CD4-positive, CD25-positive, alpha-beta regulatory T cell (primary cell): ENCODE data around the gene NPFFR1. TPM values are rescaled to one million over a fixed set of nuclear protein-coding genes. Genes with fewer than 3 reads are reported as not detected.

Experiments used
- ATAC-seq, 2 donors: fragments of 150-1000 bp; cut with Tn5 transposase; one replicate each; pipeline ENCODE4 v1.10.0; 2021; ENCODE audit warnings: low read depth in 2 of 2, moderate number of reproducible peaks in 2 of 2, moderate library complexity in 1 of 2
- DNase-seq, 3 donors: peaks; one replicate each; pipeline versions ENCODE4 v3.0.0 to v3.0.0-alpha.2; 2012 to 2022; ENCODE audit warnings: mixed read lengths in 1 of 3
- H3K27ac ChIP-seq: one replicate; pipeline ENCODE4 v1.7.0; 2013; ENCODE audit warnings: mild to moderate bottlenecking, low read length; ENCODE audit not compliant: insufficient read depth, poor library complexity, severe bottlenecking
- H3K27me3 ChIP-seq: one replicate; pipeline ENCODE4 v1.7.0; 2013; ENCODE audit warnings: low read length; ENCODE audit not compliant: control insufficient read depth, insufficient read depth
- H3K36me3 ChIP-seq: one replicate; pipeline ENCODE4 v1.7.0; 2013; ENCODE audit warnings: mild to moderate bottlenecking, low read length, moderate library complexity; ENCODE audit not compliant: control insufficient read depth, insufficient read depth
- H3K4me1 ChIP-seq: 2 replicates; pipeline ENCODE4 v1.7.0; 2013; ENCODE audit warnings: mild to moderate bottlenecking, low read length; ENCODE audit not compliant: insufficient read depth, control insufficient read depth, poor library complexity, severe bottlenecking
- H3K4me3 ChIP-seq: one replicate; pipeline ENCODE4 v1.7.0; 2013; ENCODE audit warnings: low read depth, mild to moderate bottlenecking, low read length, moderate library complexity
- H3K9me3 ChIP-seq, 2 experiments: 1 replicate in 1 of 2; 2 replicates in 1 of 2; pipeline ENCODE4 v1.7.0; 2013; ENCODE audit warnings: low read length in 2 of 2, mild to moderate bottlenecking in 1 of 2, moderate library complexity in 1 of 2; ENCODE audit not compliant: control insufficient read depth in 2 of 2
- H3K27ac Mint-ChIP-seq, 3 donors: one replicate each; pipeline ENCODE4 v1.8.0; 2020 to 2022; ENCODE audit warnings: mild to moderate bottlenecking in 3 of 3, mixed read lengths in 3 of 3, moderate library complexity in 2 of 3
- H3K27me3 Mint-ChIP-seq: one replicate; pipeline ENCODE4 v1.8.0; 2022; ENCODE audit warnings: mild to moderate bottlenecking, mixed read lengths
- H3K36me3 Mint-ChIP-seq: one replicate; pipeline ENCODE4 v1.8.0; 2020; ENCODE audit warnings: mixed read lengths
- H3K4me1 Mint-ChIP-seq, 4 donors: one replicate each; pipeline ENCODE4 v1.8.0; 2020 to 2022; ENCODE audit warnings: mixed read lengths in 4 of 4, mild to moderate bottlenecking in 1 of 4
- H3K4me3 Mint-ChIP-seq, 4 donors: one replicate each; pipeline ENCODE4 v1.8.0; 2020 to 2022; ENCODE audit warnings: mild to moderate bottlenecking in 4 of 4, mixed read lengths in 4 of 4, moderate library complexity in 3 of 4
- H3K9me3 Mint-ChIP-seq, 7 donors: one replicate each; pipeline ENCODE4 v1.8.0; 2020 to 2022; ENCODE audit warnings: mixed read lengths in 7 of 7, mild to moderate bottlenecking in 3 of 7, moderate library complexity in 2 of 7
- polyA plus RNA-seq, 4 donors: library from polyadenylated mRNA; unstranded; fragments of 300-500 nt; fragmentation: Illumina TruSeq; gene quantifications; one replicate each; pipeline ENCODE4 v1.2.3, GENCODE V29; 2021
- total RNA-seq: library from RNA; stranded (reverse); gene quantifications from one replicate; pipeline ENCODE4 v1.2.3, GENCODE V29; 2022

Gene NPFFR1
- total and polyA plus RNA-seq, 5 donors from 2014 or later, result not detected

- no peak overlapping the region for H3K4me3 ChIP-seq
- peaks cover 0 to 17% (median 7%) of the 10 kb centered on the region in 4 donors for H3K4me1 Mint-ChIP-seq
- ATAC-seq (no peak), DNase-seq (no peak)
- no peaks in the 10 kb centered on the region for H3K27me3 ChIP-seq
- peaks cover 11% of the 10 kb centered on the region for H3K4me1 ChIP-seq
- H3K36me3 ChIP-seq, result no peaks in the 10 kb centered on the region
- H3K9me3 ChIP-seq, result no peaks in the 10 kb centered on the region
- H3K4me3 Mint-ChIP-seq, result no peak overlapping the region
- no peak overlapping the region for H3K27ac ChIP-seq
- peak overlapping the region in 1 of 3 donors; percentile 25 for H3K27ac Mint-ChIP-seq
- no peaks in the 10 kb centered on the region for H3K27me3 Mint-ChIP-seq
- H3K36me3 Mint-ChIP-seq, result no peaks in the 10 kb centered on the region
- no peaks in the 10 kb centered on the region for H3K9me3 Mint-ChIP-seq
Measured at GRCh38 chr10:70319824-70320223, 36.0 kb upstream of the NPFFR1 start.

GRCh38 chr10:70319183-70319582 lies 35.4 kb upstream of the NPFFR1 start:
- Mint-ChIP-seq H3K36me3 (no peaks in the 10 kb centered on the region), H3K27me3 (no peaks in the 10 kb centered on the region), H3K4me3 (no peak overlapping the region), H3K9me3 (peaks cover 0 to under 1% (median 0%) of the 10 kb centered on the region in 7 donors), H3K27ac (peak overlapping the region in 1 of 3 donors; percentile 25), H3K4me1 (peaks cover 0 to 12% (median 7%) of the 10 kb centered on the region in 4 donors)
- Histone ChIP-seq H3K4me1 (peaks cover 6% of the 10 kb centered on the region), H3K27me3 (no peaks in the 10 kb centered on the region), H3K4me3 (no peak overlapping the region), H3K9me3 (no peaks in the 10 kb centered on the region), H3K27ac (no peak overlapping the region), H3K36me3 (no peaks in the 10 kb centered on the region)
- ATAC-seq (no peak), DNase-seq (no peak)

- Histone ChIP-seq H3K4me3 (no peak overlapping the region), H3K27me3 (no peaks in the 10 kb centered on the region), H3K36me3 (no peaks in the 10 kb centered on the region), H3K9me3 (no peaks in the 10 kb centered on the region), H3K27ac (no peak overlapping the region), H3K4me1 (peaks cover under 1% of the 10 kb centered on the region)
- ATAC-seq (no peak), DNase-seq (no peak)
- Mint-ChIP-seq H3K4me1 (peaks cover 0 to 8% (median 2%) of the 10 kb centered on the region in 4 donors), H3K4me3 (no peak overlapping the region), H3K27me3 (no peaks in the 10 kb centered on the region), H3K27ac (no peak overlapping the region), H3K9me3 (peaks cover 0 to 3% (median 0%) of the 10 kb centered on the region in 7 donors), H3K36me3 (no peaks in the 10 kb centered on the region)
Measured at GRCh38 chr10:70317943-70318318, 34.1 kb upstream of the NPFFR1 start.

- no peaks in the 10 kb centered on the region for H3K27me3 Mint-ChIP-seq
- no peak overlapping the region for H3K4me3 Mint-ChIP-seq
- Histone ChIP-seq H3K9me3 (no peaks in the 10 kb centered on the region), H3K4me1 (no peaks in the 10 kb centered on the region), H3K4me3 (no peak overlapping the region), H3K36me3 (no peaks in the 10 kb centered on the region), H3K27ac (no peak overlapping the region), H3K27me3 (no peaks in the 10 kb centered on the region)
- no peak for DNase-seq
- no peaks in the 10 kb centered on the region for H3K36me3 Mint-ChIP-seq
- no peak overlapping the region for H3K27ac Mint-ChIP-seq
- peaks cover 0 to 3% (median 0%) of the 10 kb centered on the region in 7 donors for H3K9me3 Mint-ChIP-seq
- peaks cover 0 to 6% (median 0%) of the 10 kb centered on the region in 4 donors for H3K4me1 Mint-ChIP-seq
- no peak for ATAC-seq
Measured at GRCh38 chr10:70317272-70317942, 33.6 kb upstream of the NPFFR1 start.

GRCh38 chr10:70315815-70316214 lies 32.0 kb upstream of the NPFFR1 start:
- Mint-ChIP-seq H3K9me3 (peaks cover 0 to 3% (median 0%) of the 10 kb centered on the region in 7 donors), H3K4me3 (no peak overlapping the region), H3K27me3 (no peaks in the 10 kb centered on the region), H3K27ac (no peak overlapping the region), H3K36me3 (no peaks in the 10 kb centered on the region), H3K4me1 (no peaks in the 10 kb centered on the region)
- DNase-seq, result no peak
- Histone ChIP-seq H3K4me1 (no peaks in the 10 kb centered on the region), H3K9me3 (no peaks in the 10 kb centered on the region), H3K4me3 (no peak overlapping the region), H3K27me3 (no peaks in the 10 kb centered on the region), H3K36me3 (no peaks in the 10 kb centered on the region), H3K27ac (no peak overlapping the region)
- ATAC-seq, result no peak

GRCh38 chr10:70315276-70315675 lies 31.5 kb upstream of the NPFFR1 start:
- Histone ChIP-seq H3K9me3 (no peaks in the 10 kb centered on the region), H3K4me3 (no peak overlapping the region), H3K4me1 (no peaks in the 10 kb centered on the region), H3K27ac (no peak overlapping the region), H3K36me3 (no peaks in the 10 kb centered on the region), H3K27me3 (no peaks in the 10 kb centered on the region)
- DNase-seq (no peak), ATAC-seq (no peak)
- no peak overlapping the region for H3K27ac Mint-ChIP-seq
- H3K4me3 Mint-ChIP-seq, result peak overlapping the region in 1 of 4 donors; percentile 40
- no peaks in the 10 kb centered on the region for H3K36me3 Mint-ChIP-seq
- no peaks in the 10 kb centered on the region for H3K27me3 Mint-ChIP-seq
- no peaks in the 10 kb centered on the region for H3K4me1 Mint-ChIP-seq
- peaks cover 0 to 3% (median 0%) of the 10 kb centered on the region in 7 donors for H3K9me3 Mint-ChIP-seq

GRCh38 chr10:70312972-70313371 lies 29.2 kb upstream of the NPFFR1 start:
- ATAC-seq, result no peak
- no peak overlapping the region for H3K27ac Mint-ChIP-seq
- no peaks in the 10 kb centered on the region for H3K27me3 ChIP-seq
- H3K4me3 Mint-ChIP-seq, result no peak overlapping the region
- no peaks in the 10 kb centered on the region for H3K36me3 ChIP-seq
- no peaks in the 10 kb centered on the region for H3K4me1 ChIP-seq
- H3K27me3 Mint-ChIP-seq, result no peaks in the 10 kb centered on the region
- H3K27ac ChIP-seq, result no peak overlapping the region
- no peaks in the 10 kb centered on the region for H3K9me3 ChIP-seq
- H3K9me3 Mint-ChIP-seq, result peaks cover 0 to 3% (median 0%) of the 10 kb centered on the region in 7 donors
- no peaks in the 10 kb centered on the region for H3K36me3 Mint-ChIP-seq
- no peak for DNase-seq
- H3K4me1 Mint-ChIP-seq, result no peaks in the 10 kb centered on the region
- H3K4me3 ChIP-seq, result no peak overlapping the region

- Histone ChIP-seq H3K9me3 (no peaks in the 10 kb centered on the region), H3K4me1 (no peaks in the 10 kb centered on the region), H3K36me3 (no peaks in the 10 kb centered on the region), H3K27me3 (no peaks in the 10 kb centered on the region), H3K4me3 (no peak overlapping the region), H3K27ac (no peak overlapping the region)
- no peaks in the 10 kb centered on the region for H3K27me3 Mint-ChIP-seq
- H3K4me1 Mint-ChIP-seq, result no peaks in the 10 kb centered on the region
- ATAC-seq (no peak), DNase-seq (no peak)
- no peaks in the 10 kb centered on the region for H3K36me3 Mint-ChIP-seq
- H3K27ac Mint-ChIP-seq, result no peak overlapping the region
- no peak overlapping the region for H3K4me3 Mint-ChIP-seq
- peaks cover 0 to 3% (median 0%) of the 10 kb centered on the region in 7 donors for H3K9me3 Mint-ChIP-seq
Measured at GRCh38 chr10:70312249-70312648, 28.4 kb upstream of the NPFFR1 start.
